B cell (primary cell): ENCODE measurements around the gene MFN2. TPM values are rescaled to one million over a fixed set of nuclear protein-coding genes. Genes with fewer than 3 reads are reported as not detected.
A peak's percentile ranks its signal among the peaks of the same experiment; 100 is the strongest.

Experiments used
- ATAC-seq: fragments of 200-7000 bp; cut with Tn5 transposase; one replicate; pipeline ENCODE4 v1.10.0; 2021; ENCODE audit warnings: low read depth, mild to moderate bottlenecking, moderate number of reproducible peaks, moderate library complexity
- CTCF ChIA-PET: fragments of 350-600 bp; sonication (Branson Sonifier 250); formaldehyde crosslinking; loops from one replicate; lab custom pipeline; 2021; ENCODE audit warnings: antibody characterized with exemption, inconsistent platforms; lab: Charles Lee
- POLR2A ChIA-PET: fragments of 350-600 bp; sonication (Branson Sonifier 250); formaldehyde crosslinking; loops from one replicate; lab custom pipeline; 2021; ENCODE audit warnings: antibody characterized with exemption; lab: Charles Lee
- DNase-seq: peaks from one replicate; pipeline ENCODE4 v3.0.0; 2013
- H2AFZ ChIP-seq: 2 replicates; pipeline ENCODE4 v1.6.1; 2012; ENCODE audit warnings: mild to moderate bottlenecking, low read depth, low read length; ENCODE audit not compliant: insufficient read depth, poor library complexity, severe bottlenecking
- H3K27ac ChIP-seq, 2 donors: 1 replicate in 1 of 2; 2 replicates in 1 of 2; pipeline ENCODE4 v1.5.1; 2012 to 2013; ENCODE audit warnings: low read length in 2 of 2, mild to moderate bottlenecking in 2 of 2, moderate library complexity in 1 of 2
- H3K27me3 ChIP-seq, 4 experiments: fragments of 200-600 bp in 1 of 4; sonication (generic) in 1 of 4; replicated peaks in 1 of 4; 1 replicate in 2 of 4; 2 replicates in 2 of 4; pipeline versions ENCODE4 v1.6.1 to v1.7.0; 2013 to 2016; ENCODE audit warnings: low read length in 3 of 4, mild to moderate bottlenecking in 2 of 4, mixed read lengths in 1 of 4, moderate library complexity in 1 of 4; ENCODE audit not compliant: insufficient read depth in 4 of 4, control insufficient read depth in 3 of 4; ENCODE audit errors: control extremely low read depth in 1 of 4
- H3K36me3 ChIP-seq, 2 experiments: replicated peaks in 1 of 2; 1 replicate in 1 of 2; 2 replicates in 1 of 2; pipeline versions ENCODE4 v1.6.1 to v1.7.1; 2013; ENCODE audit warnings: low read length in 1 of 2; ENCODE audit not compliant: insufficient read depth in 2 of 2, control insufficient read depth in 1 of 2; ENCODE audit errors: control extremely low read depth in 1 of 2, extremely low read depth in 1 of 2
- H3K4me1 ChIP-seq, 2 donors: fragments of 200-600 bp in 1 of 2; sonication (generic) in 1 of 2; 1 replicate in 1 of 2; 2 replicates in 1 of 2; pipeline versions ENCODE4 v1.5.1 to v1.6.1; 2013 to 2017; ENCODE audit warnings: low read length in 2 of 2; ENCODE audit not compliant: control insufficient read depth in 2 of 2, insufficient read depth in 2 of 2
- H3K4me2 ChIP-seq: replicated peaks from 2 replicates; pipeline ENCODE3; 2012; ENCODE audit warnings: mild to moderate bottlenecking, low read depth, low read length; ENCODE audit not compliant: poor library complexity, severe bottlenecking
- H3K4me3 ChIP-seq, 5 experiments: fragments of 200-600 bp in 1 of 5; sonication (generic) in 1 of 5; 1 replicate in 3 of 5; 2 replicates in 2 of 5; pipeline versions ENCODE4 v1.5.1 to v1.7.0; 2011 to 2016; ENCODE audit warnings: low read length in 4 of 5, mild to moderate bottlenecking in 4 of 5, low read depth in 2 of 5, control low read depth in 1 of 5, moderate library complexity in 1 of 5; ENCODE audit not compliant: insufficient read depth in 1 of 5; ENCODE audit errors: control extremely low read depth in 1 of 5, extremely low read depth in 1 of 5
- H3K79me2 ChIP-seq: fragments of 200-600 bp; sonication (generic); one replicate; pipeline ENCODE4 v1.6.0; 2016; ENCODE audit warnings: low read length; ENCODE audit not compliant: control insufficient read depth, insufficient read depth
- H3K9ac ChIP-seq: fragments of 200-600 bp; sonication (generic); 2 replicates; pipeline ENCODE4 v1.6.1; 2017; ENCODE audit warnings: mild to moderate bottlenecking, low read length, moderate library complexity
- H3K9me3 ChIP-seq, 3 donors: one replicate each; pipeline versions ENCODE4 v1.6.1 to v1.7.1; 2013; ENCODE audit warnings: low read length in 2 of 3; ENCODE audit not compliant: control insufficient read depth in 2 of 3, insufficient read depth in 1 of 3; ENCODE audit errors: control extremely low read depth in 1 of 3
- H4K20me1 ChIP-seq: 2 replicates; pipeline ENCODE4 v1.6.0; 2012; ENCODE audit warnings: mild to moderate bottlenecking, low read length; ENCODE audit not compliant: insufficient read depth, control insufficient read depth, poor library complexity, severe bottlenecking
- H3K27ac Mint-ChIP-seq: one replicate; pipeline ENCODE4 v1.8.0; 2021; ENCODE audit warnings: mixed read lengths
- H3K27me3 Mint-ChIP-seq: one replicate; pipeline ENCODE4 v1.8.0; 2021; ENCODE audit warnings: mixed read lengths
- H3K4me1 Mint-ChIP-seq: one replicate; pipeline ENCODE4 v1.8.0; 2021; ENCODE audit warnings: mixed read lengths
- H3K4me3 Mint-ChIP-seq: one replicate; pipeline ENCODE4 v1.8.0; 2021; ENCODE audit warnings: mixed read lengths
- H3K9me3 Mint-ChIP-seq: one replicate; pipeline ENCODE4 v1.8.0; 2022; ENCODE audit warnings: mixed read lengths; ENCODE audit not compliant: insufficient read depth
- EZH2 ChIP-seq: IDR thresholded peaks from 2 replicates; pipeline ENCODE4 v1.6.1; 2012; ENCODE audit warnings: borderline replicate concordance, low read depth, mild to moderate bottlenecking, moderate library complexity, low read length; ENCODE audit not compliant: insufficient read depth, poor library complexity, severe bottlenecking
- WGBS: methylation state at CpG from one replicate; pipeline ENCODE4 v1.1.5; 2013; ENCODE audit warnings: missing lambda C conversion rate; ENCODE audit not compliant: insufficient coverage; 5-methylcytosine and 5-hydroxymethylcytosine counted together
- intact Hi-C: fragments of 100-400 bp; cut with micrococcal nuclease; formaldehyde crosslinking; loops from one replicate; pipeline ENCODE4 v1.10.0; 2022
- polyA plus RNA-seq: library from polyadenylated mRNA; depleted of rRNA; stranded (reverse); fragments of >200 nt; gene quantifications from 2 replicates; pipeline ENCODE4 v1.2.3, GENCODE V29; 2012
- total RNA-seq, 2 donors: library from RNA; stranded (reverse); fragments of 120-200 nt in 1 of 2; gene quantifications; 1 replicate in 1 of 2; 2 replicates in 1 of 2; pipeline versions ENCODE4 v1.2.3 to v1.2.4, GENCODE V29; 2013 to 2022
- TF ChIP-seq, protein P1 (sequence below): fragments of 200-600 bp; IDR thresholded peaks from one replicate; pipeline ENCODE4 v1.8.0; 2022; ENCODE audit warnings: antibody characterized with exemption, mild to moderate bottlenecking

Gene MFN2
- total and polyA plus RNA-seq, 2 donors (not counting 1 experiment from before 2014, with no cell fraction given): 24.0 to 50.0 TPM

DNA sequence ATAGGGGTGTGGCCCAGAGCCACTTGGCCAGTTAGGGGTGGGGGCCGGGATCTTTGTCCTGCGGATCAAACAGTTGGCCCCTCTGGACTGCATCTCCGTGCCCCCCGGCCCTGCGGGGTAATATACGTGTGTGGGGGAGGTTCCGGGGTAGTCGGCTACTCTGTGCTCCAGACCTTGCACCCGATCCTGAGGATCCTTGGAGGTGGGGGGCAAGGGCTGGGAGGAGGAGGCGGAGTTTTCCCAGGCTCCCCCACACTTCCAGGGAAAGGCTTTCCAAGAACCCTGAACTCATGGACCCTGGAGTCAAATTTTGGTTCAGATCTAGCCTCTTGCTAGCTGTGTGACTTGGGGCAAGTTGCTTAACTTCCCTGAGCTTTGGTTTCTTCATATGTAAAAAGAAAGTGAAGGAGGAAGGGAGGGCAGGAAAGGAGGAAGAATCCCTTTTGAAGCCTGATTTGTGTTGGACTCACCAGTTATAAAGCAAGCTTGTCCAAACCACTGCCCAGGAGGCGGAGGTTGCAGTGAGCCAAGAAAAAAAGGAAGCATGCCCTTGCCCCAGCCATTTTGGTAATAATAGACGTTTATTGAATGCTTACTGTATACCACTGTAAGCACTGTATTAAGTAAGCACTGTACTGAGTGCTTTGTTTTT, 39.7 kb downstream of the MFN2 start:
- H3K27me3 Mint-ChIP-seq: no peaks in the 10 kb centered on the region
- intact Hi-C loops: loop anchor here (1.0 kb wide), 5 partner anchors 20 to 214 kb away; partner anchors contain the start of gene CLCN6
- ChIA-PET POLR2A (interaction anchor here (0.7 to 3.2 kb wide), 8 partner anchors 9 to 112 kb away, joined by 3 to 32 read pairs (median 12); no protein-coding TSS in a partner anchor), CTCF (interaction anchor here (0.7 to 2.7 kb wide), 7 partner anchors 9 to 98 kb away, joined by 3 to 10 read pairs (median 4); no protein-coding TSS in a partner anchor)
- H3K27me3 ChIP-seq: no peaks in the 10 kb centered on the region
- peak overlapping the region in 1 of 2 donors; percentile 70 for H3K27ac ChIP-seq
- peaks cover 4% of the 10 kb centered on the region for H4K20me1 ChIP-seq
- peaks cover 18% of the 10 kb centered on the region for H3K4me1 Mint-ChIP-seq
- 0% methylated on average over 5 of the region's 12 CpGs for WGBS
- peak overlapping the region; percentile 85 for H3K4me3 Mint-ChIP-seq
- TF ChIP-seq EZH2: no peak
- TF ChIP-seq, protein P1, sequence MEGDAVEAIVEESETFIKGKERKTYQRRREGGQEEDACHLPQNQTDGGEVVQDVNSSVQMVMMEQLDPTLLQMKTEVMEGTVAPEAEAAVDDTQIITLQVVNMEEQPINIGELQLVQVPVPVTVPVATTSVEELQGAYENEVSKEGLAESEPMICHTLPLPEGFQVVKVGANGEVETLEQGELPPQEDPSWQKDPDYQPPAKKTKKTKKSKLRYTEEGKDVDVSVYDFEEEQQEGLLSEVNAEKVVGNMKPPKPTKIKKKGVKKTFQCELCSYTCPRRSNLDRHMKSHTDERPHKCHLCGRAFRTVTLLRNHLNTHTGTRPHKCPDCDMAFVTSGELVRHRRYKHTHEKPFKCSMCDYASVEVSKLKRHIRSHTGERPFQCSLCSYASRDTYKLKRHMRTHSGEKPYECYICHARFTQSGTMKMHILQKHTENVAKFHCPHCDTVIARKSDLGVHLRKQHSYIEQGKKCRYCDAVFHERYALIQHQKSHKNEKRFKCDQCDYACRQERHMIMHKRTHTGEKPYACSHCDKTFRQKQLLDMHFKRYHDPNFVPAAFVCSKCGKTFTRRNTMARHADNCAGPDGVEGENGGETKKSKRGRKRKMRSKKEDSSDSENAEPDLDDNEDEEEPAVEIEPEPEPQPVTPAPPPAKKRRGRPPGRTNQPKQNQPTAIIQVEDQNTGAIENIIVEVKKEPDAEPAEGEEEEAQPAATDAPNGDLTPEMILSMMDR: no peak
- H3K9me3 ChIP-seq: no peaks in the 10 kb centered on the region
- ATAC-seq (no peak), DNase-seq (peak; percentile 40)
- H3K4me3 ChIP-seq: peak overlapping the region; percentile 61 to 81 (median 78)
- H3K9me3 Mint-ChIP-seq: no peaks in the 10 kb centered on the region
- peak overlapping the region; percentile 91 for H3K4me2 ChIP-seq
- H2AFZ ChIP-seq: peak overlapping the region; percentile 83
- peaks cover 28% of the 10 kb centered on the region for H3K79me2 ChIP-seq
- H3K4me1 ChIP-seq: peaks cover 9% of the 10 kb centered on the region in 2 donors
- H3K9ac ChIP-seq: peak overlapping the region; percentile 77
- peaks cover 0 to 14% of the 10 kb centered on the region in 2 experiments for H3K36me3 ChIP-seq
- H3K27ac Mint-ChIP-seq: peak overlapping the region; percentile 79

DNA sequence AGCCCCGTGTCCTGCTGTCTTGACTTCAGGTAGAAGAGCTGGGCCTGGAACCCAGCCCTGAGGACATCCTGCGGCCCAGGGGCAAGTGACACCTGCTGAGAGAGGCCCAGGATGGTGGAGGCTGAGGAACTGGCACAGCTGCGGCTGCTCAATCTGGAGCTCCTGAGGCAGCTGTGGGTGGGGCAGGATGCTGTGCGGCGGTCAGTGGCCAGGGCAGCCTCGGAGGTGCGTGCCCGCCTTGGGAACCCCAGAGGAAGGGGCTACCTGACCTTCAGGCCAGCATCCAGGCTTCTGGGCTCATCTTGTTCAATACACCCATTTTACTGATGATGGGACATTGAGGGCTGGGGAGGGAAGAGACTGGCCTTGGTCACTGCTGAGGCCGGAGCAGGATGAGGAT, 41.4 kb downstream of the MFN2 start:
- ChIA-PET POLR2A (interaction anchor here (3.2 kb wide), 1 partner anchor 19 kb away, joined by 32 read pairs; no protein-coding TSS in a partner anchor), CTCF (interaction anchor here (1.3 kb wide), 1 partner anchor 9 kb away, joined by 5 read pairs; no protein-coding TSS in a partner anchor)
- H3K79me2 ChIP-seq: peaks cover 28% of the 10 kb centered on the region
- H3K27ac ChIP-seq: no peak overlapping the region
- peaks cover 18% of the 10 kb centered on the region for H3K4me1 Mint-ChIP-seq
- H3K4me3 ChIP-seq: no peak overlapping the region
- TF ChIP-seq, protein P1: no peak
- no peak for TF ChIP-seq EZH2
- no peaks in the 10 kb centered on the region for H3K9me3 Mint-ChIP-seq
- H3K4me2 ChIP-seq: no peak overlapping the region
- no peak overlapping the region for H2AFZ ChIP-seq
- ATAC-seq (no peak), DNase-seq (no peak)
- peaks cover 4% of the 10 kb centered on the region for H4K20me1 ChIP-seq
- H3K9me3 ChIP-seq: no peaks in the 10 kb centered on the region
- peaks cover 0 to 21% of the 10 kb centered on the region in 2 experiments for H3K36me3 ChIP-seq
- intact Hi-C loops: no loop called here
- H3K4me1 ChIP-seq: peaks cover 9% of the 10 kb centered on the region in 2 donors
- no peaks in the 10 kb centered on the region for H3K27me3 Mint-ChIP-seq
- H3K27me3 ChIP-seq: no peaks in the 10 kb centered on the region
- H3K27ac Mint-ChIP-seq: peak overlapping the region; percentile 15
- 98% methylated on average over 9 of the region's 9 CpGs for WGBS
- H3K9ac ChIP-seq: no peak overlapping the region
- no peak overlapping the region for H3K4me3 Mint-ChIP-seq
